Prostate gland (tissue), 2 donors: ENCODE data around the gene NPTX1.

Experiments
- CTCF ChIP-seq, 4 experiments: fragments of 200-600 bp in 2 of 4; fragments of 450-650 bp in 2 of 4; sonication (generic) in 2 of 4; IDR thresholded peaks; 1 replicate in 3 of 4; 2 replicates in 1 of 4; pipeline ENCODE4 v1.5.1; 2016 to 2019; ENCODE audit warnings: antibody characterized with exemption in 4 of 4, mild to moderate bottlenecking in 2 of 4, moderate library complexity in 2 of 4
- POLR2AphosphoS5 ChIP-seq: sonication (generic); formaldehyde crosslinking; IDR thresholded peaks from one replicate; pipeline ENCODE4 v1.6.1; 2017; ENCODE audit warnings: antibody characterized with exemption

- no peak for TF ChIP-seq CTCF (IDR thresholded peaks at IDR 0.05)
- no peak for TF ChIP-seq POLR2AphosphoS5
Measured at GRCh38 chr17:80424878-80425765, 51.3 kb downstream of the NPTX1 start.
